Measurements from ENCODE around the gene ATP2A3. TPM values are rescaled to one million over a fixed set of nuclear protein-coding genes. Genes with fewer than 3 reads are reported as not detected.

The ATP2A3 gene
- total and polyA plus RNA-seq, 2 donors (not counting 3 experiments of a cell fraction or from before 2014, with no cell fraction given): 0.37 to 0.55 TPM

DNA sequence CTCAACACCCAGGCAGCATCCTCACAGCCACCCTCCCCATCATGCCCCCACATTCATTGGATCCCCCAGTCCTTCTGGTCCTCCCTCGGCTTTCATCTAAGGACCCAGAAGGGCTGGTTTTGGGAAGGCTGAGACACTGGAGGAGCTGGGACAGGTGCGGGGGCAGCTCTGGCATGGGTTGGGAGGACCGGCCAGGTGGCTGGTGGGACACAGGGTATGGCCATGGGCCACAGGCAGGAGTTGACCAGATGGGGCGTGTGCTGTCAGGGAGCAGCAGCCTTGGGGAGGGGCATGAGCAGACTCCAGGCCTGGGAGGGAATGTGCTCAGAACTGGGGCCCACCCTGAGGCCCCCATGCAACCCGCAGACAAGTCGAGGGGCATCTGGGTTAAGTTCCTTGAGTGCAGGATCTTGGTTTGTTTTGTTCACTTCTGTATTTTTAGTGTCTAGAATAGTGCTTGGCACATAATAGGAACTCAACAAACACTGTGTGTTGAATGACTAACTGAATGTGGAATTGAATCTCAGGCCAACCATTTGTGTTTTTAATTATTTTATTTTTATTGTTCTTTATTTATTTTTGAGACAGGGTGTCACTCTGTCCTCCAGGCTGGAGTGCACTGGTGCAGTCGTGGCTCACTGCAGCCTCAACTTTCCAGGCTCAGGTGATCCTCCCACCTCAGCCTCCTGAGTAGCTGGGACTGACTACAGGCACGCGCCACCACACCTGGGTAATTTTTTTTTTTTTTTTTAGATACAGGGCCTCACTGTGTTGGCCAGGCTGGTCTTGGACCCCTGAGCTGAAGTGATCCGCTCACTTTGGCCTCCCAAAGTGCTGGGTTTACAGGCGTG lies 53.6 kb downstream of the ATP2A3 start:
- BruUV-seq (replicated peaks): no TSS peak
- no peaks in the 10 kb centered on the region for H4K20me1 ChIP-seq (replicated peaks; ENCODE audit: control insufficient read depth, extremely low read depth, insufficient read depth, low read length)
- H3K27me3 ChIP-seq (ENCODE audit: control insufficient read depth in 2 of 2, insufficient read depth in 2 of 2, low read length in 2 of 2): no peaks in the 10 kb centered on the region
- DNase-seq (ENCODE audit: low read depth, low spot score) (no peak), FAIRE-seq (no peak)
- TF ChIP-seq, protein P1, sequence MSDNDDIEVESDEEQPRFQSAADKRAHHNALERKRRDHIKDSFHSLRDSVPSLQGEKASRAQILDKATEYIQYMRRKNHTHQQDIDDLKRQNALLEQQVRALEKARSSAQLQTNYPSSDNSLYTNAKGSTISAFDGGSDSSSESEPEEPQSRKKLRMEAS (IDR thresholded peaks at IDR 0.05; ENCODE audit: insufficient read depth, insufficient read length): no peak
- no peak for TF ChIP-seq POLR2AphosphoS5 (IDR thresholded peaks at IDR 0.05; ENCODE audit: insufficient read depth, low read depth, low read length)
- no peak for TF ChIP-seq POLR2A (IDR thresholded peaks at IDR 0.05; ENCODE audit: low read depth, low read length)
- no peak for TF ChIP-seq JUN (IDR thresholded peaks at IDR 0.05; ENCODE audit: borderline replicate concordance, insufficient read depth, insufficient read length, low read depth)
- TF ChIP-seq, protein P2, sequence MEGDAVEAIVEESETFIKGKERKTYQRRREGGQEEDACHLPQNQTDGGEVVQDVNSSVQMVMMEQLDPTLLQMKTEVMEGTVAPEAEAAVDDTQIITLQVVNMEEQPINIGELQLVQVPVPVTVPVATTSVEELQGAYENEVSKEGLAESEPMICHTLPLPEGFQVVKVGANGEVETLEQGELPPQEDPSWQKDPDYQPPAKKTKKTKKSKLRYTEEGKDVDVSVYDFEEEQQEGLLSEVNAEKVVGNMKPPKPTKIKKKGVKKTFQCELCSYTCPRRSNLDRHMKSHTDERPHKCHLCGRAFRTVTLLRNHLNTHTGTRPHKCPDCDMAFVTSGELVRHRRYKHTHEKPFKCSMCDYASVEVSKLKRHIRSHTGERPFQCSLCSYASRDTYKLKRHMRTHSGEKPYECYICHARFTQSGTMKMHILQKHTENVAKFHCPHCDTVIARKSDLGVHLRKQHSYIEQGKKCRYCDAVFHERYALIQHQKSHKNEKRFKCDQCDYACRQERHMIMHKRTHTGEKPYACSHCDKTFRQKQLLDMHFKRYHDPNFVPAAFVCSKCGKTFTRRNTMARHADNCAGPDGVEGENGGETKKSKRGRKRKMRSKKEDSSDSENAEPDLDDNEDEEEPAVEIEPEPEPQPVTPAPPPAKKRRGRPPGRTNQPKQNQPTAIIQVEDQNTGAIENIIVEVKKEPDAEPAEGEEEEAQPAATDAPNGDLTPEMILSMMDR (IDR thresholded peaks at IDR 0.05; ENCODE audit: extremely low read depth in 1 of 2, insufficient read depth in 1 of 2, low read depth in 1 of 2, low read length in 2 of 2): no peak
- TF ChIP-seq EZH2 (IDR thresholded peaks at IDR 0.05; ENCODE audit: borderline replicate concordance, low read depth, low read length, severe bottlenecking): no peak
- TF ChIP-seq GATA2 (IDR thresholded peaks at IDR 0.05; ENCODE audit: insufficient read depth, insufficient read length, low read depth, low read length): no peak
- TF ChIP-seq MYC (IDR thresholded peaks at IDR 0.05; ENCODE audit: low read depth, low read length): no peak
- no peak for TF ChIP-seq FOS (IDR thresholded peaks at IDR 0.05; ENCODE audit: borderline replicate concordance, insufficient read depth, low read length)
- H3K9ac ChIP-seq (replicated peaks; ENCODE audit: extremely low read depth, insufficient read depth, low read length): no peak overlapping the region
- no peaks in the 10 kb centered on the region for H3K36me3 ChIP-seq (ENCODE audit: control insufficient read depth in 2 of 2, extremely low read depth in 1 of 2, insufficient read depth in 2 of 2, low read length in 2 of 2)
- dilution Hi-C loops (cut with MboI; ENCODE audit: extremely low pct_ligation_motif_present, low sequenced_read_pairs) (no loop called here), intact Hi-C loops (cut with micrococcal nuclease) (no loop called here)
- no peaks in the 10 kb centered on the region for H3K9me3 ChIP-seq (replicated peaks; ENCODE audit: control insufficient read depth, insufficient read depth, low read length)
- no peak overlapping the region for H2AFZ ChIP-seq (ENCODE audit: low read depth, low read length)
- H3K4me2 ChIP-seq (ENCODE audit: insufficient read depth, low read length): no peak overlapping the region
- CTCF ChIA-PET: interaction anchor here (0.7 to 5.0 kb wide), 5 partner anchors 17 to 862 kb away, joined by 4 to 84 read pairs (median 15); partner anchors contain the start of gene CAMKK1
- POLR2A ChIA-PET: no interaction called here
- no peaks in the 10 kb centered on the region for H3K9me1 ChIP-seq (replicated peaks; ENCODE audit: control insufficient read depth, extremely low read depth, insufficient read depth, low read length)
- H3K4me3 ChIP-seq (replicated peaks in 1 of 3; ENCODE audit: insufficient read depth in 1 of 3, low read depth in 1 of 3, low read length in 3 of 3): no peak overlapping the region
- H3K4me1 ChIP-seq (ENCODE audit: control insufficient read depth, extremely low read depth, insufficient read depth, low read length): no peaks in the 10 kb centered on the region
- no peak overlapping the region for H3K27ac ChIP-seq (ENCODE audit: insufficient read depth, low read depth, low read length)
- H3K79me2 ChIP-seq (ENCODE audit: control insufficient read depth, insufficient read depth, low read length): no peaks in the 10 kb centered on the region
